GM12892 (cell line): Measurements from ENCODE around the gene POU6F2.

ENCODE experiments used
- POLR2A ChIP-seq: IDR thresholded peaks from 2 replicates; pipeline ENCODE4 v1.6.1; 2011; ENCODE audit warnings: low read depth, low read length, control low read depth
- POLR2AphosphoS5 ChIP-seq: IDR thresholded peaks from 2 replicates; pipeline ENCODE4 v1.6.1; 2011; ENCODE audit warnings: low read depth, low read length, control low read depth
- TAF1 ChIP-seq: IDR thresholded peaks from 2 replicates; pipeline ENCODE4 v1.6.1; 2011; ENCODE audit warnings: low read depth, mild to moderate bottlenecking, control low read depth, low read length, borderline replicate concordance

DNA sequence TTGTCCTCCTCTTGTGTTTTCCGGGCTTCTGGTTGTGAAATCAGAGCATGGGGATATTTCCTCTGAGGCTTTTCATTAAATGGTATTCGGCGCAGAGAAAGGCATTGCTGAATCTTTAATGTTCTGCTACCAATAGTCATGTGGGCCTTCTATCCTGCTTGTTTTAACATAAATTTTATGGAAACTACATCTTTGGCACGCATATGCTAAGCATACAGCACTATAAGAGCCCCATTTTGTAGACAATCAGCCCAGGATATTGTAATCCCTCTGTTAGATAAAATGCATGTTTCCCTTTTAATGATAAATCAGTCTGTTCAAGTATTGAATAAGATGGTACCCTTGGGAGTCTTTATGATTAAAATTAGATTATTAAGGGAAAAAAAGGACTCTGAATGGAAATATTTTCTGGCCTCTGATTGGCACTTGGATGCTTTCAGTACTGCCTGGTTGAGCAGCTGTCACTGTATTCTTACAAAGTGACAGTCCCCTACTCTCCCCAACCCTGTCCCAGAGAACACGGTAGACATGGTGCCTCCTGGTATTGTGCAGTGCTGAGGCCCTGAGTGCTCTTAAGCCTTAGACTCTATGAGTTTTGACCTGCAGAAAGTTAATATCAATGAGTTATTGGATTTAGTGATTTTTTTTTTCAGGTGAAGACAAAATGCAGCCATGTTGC, 256.3 kb downstream of the POU6F2 start:
- TF ChIP-seq POLR2A (no peak), TAF1 (no peak), POLR2AphosphoS5 (no peak)
